ENCODE measurements around the gene ALDH1B1.

Gene ALDH1B1

GRCh38 chr9:38441347-38442085 is 49.0 kb downstream of the ALDH1B1 start:
- no peak for FAIRE-seq

GRCh38 chr9:38442473-38443096 is 50.1 kb downstream of the ALDH1B1 start:
- no peak for FAIRE-seq

GRCh38 chr9:38443181-38443580 is 50.7 kb downstream of the ALDH1B1 start:
- FAIRE-seq: no peak

- no peak for FAIRE-seq
Measured at GRCh38 chr9:38443597-38443996, 51.1 kb downstream of the ALDH1B1 start.

- FAIRE-seq: no peak
Measured at GRCh38 chr9:38445154-38446043, 52.9 kb downstream of the ALDH1B1 start.

GRCh38 chr9:38447703-38448102 is 55.2 kb downstream of the ALDH1B1 start:
- FAIRE-seq: no peak

Data from colon (tissue), 2 donors.